ENCODE measurements around the gene AP1G2.
"Not testable (repeated sequence)": the region's sequence is repeated elsewhere in the genome, so short reads cannot be mapped to it uniquely, and the experiment has no call there.

DNA sequence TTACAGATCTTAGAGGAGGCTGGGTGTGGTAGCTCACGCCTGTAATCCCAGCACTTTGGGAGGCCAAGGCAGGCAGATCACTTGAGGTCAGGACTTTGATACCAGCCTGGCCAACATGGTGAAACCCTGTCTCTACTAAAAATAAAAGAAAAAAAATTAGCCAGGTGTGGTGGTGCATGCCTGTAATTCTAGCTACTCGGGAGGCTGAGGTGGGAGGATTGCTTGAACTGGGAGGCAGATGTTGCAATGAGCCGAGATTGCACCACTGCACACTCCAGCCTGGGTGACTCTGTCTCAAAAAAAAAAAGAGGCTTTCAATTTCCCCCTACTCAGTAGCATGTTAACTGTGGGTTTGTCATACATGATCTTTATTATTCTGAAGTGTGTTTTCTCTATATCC is 26.6 kb upstream of the AP1G2 start:
- not testable (repeated sequence) for TF ChIP-seq RAD21, RXRA (IDR thresholded peaks at IDR 0.05)
- TF ChIP-seq, protein P1, sequence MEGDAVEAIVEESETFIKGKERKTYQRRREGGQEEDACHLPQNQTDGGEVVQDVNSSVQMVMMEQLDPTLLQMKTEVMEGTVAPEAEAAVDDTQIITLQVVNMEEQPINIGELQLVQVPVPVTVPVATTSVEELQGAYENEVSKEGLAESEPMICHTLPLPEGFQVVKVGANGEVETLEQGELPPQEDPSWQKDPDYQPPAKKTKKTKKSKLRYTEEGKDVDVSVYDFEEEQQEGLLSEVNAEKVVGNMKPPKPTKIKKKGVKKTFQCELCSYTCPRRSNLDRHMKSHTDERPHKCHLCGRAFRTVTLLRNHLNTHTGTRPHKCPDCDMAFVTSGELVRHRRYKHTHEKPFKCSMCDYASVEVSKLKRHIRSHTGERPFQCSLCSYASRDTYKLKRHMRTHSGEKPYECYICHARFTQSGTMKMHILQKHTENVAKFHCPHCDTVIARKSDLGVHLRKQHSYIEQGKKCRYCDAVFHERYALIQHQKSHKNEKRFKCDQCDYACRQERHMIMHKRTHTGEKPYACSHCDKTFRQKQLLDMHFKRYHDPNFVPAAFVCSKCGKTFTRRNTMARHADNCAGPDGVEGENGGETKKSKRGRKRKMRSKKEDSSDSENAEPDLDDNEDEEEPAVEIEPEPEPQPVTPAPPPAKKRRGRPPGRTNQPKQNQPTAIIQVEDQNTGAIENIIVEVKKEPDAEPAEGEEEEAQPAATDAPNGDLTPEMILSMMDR (IDR thresholded peaks at IDR 0.05; ENCODE audit: low read depth, low read length, missing input control) = not testable (repeated sequence)
